DND-41 (cell line): ENCODE measurements around the gene SLC2A4RG.

ENCODE experiments used
- EZH2 ChIP-seq: IDR thresholded peaks from 3 replicates; pipeline ENCODE4 v1.6.1; 2012; ENCODE audit warnings: borderline replicate concordance, low read depth, mild to moderate bottlenecking, moderate library complexity, low read length, inconsistent platforms; ENCODE audit not compliant: severe bottlenecking
- TF ChIP-seq, protein P1 (sequence below): IDR thresholded peaks from 2 replicates; pipeline ENCODE4 v1.5.1; 2012; ENCODE audit warnings: borderline replicate concordance, low read length, moderate library complexity, mild to moderate bottlenecking; ENCODE audit not compliant: poor library complexity, severe bottlenecking; ENCODE audit errors: extremely low read depth

DNA sequence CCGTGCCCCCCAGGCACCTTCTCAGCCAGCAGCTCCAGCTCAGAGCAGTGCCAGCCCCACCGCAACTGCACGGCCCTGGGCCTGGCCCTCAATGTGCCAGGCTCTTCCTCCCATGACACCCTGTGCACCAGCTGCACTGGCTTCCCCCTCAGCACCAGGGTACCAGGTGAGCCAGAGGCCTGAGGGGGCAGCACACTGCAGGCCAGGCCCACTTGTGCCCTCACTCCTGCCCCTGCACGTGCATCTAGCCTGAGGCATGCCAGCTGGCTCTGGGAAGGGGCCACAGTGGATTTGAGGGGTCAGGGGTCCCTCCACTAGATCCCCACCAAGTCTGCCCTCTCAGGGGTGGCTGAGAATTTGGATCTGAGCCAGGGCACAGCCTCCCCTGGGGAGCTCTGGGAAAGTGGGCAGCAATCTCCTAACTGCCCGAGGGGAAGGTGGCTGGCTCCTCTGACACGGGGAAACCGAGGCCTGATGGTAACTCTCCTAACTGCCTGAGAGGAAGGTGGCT, 42.2 kb upstream of the SLC2A4RG start:
- TF ChIP-seq, protein P1, sequence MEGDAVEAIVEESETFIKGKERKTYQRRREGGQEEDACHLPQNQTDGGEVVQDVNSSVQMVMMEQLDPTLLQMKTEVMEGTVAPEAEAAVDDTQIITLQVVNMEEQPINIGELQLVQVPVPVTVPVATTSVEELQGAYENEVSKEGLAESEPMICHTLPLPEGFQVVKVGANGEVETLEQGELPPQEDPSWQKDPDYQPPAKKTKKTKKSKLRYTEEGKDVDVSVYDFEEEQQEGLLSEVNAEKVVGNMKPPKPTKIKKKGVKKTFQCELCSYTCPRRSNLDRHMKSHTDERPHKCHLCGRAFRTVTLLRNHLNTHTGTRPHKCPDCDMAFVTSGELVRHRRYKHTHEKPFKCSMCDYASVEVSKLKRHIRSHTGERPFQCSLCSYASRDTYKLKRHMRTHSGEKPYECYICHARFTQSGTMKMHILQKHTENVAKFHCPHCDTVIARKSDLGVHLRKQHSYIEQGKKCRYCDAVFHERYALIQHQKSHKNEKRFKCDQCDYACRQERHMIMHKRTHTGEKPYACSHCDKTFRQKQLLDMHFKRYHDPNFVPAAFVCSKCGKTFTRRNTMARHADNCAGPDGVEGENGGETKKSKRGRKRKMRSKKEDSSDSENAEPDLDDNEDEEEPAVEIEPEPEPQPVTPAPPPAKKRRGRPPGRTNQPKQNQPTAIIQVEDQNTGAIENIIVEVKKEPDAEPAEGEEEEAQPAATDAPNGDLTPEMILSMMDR, result no peak
- TF ChIP-seq EZH2, result no peak
